Inflammatory macrophage (primary cell): Measurements from ENCODE around the gene MEX3D.
A peak's percentile ranks its signal among the peaks of the same experiment; 100 is the strongest.

Source experiments
- DNase-seq, 2 donors: peaks; one replicate each; pipeline ENCODE4 v3.0.0-alpha.2; 2020 to 2022
- total RNA-seq, 18 experiments: gene quantifications; one replicate each; lab custom pipeline; 2026; ENCODE audit warnings: mixed read lengths in 6 of 18, inconsistent platforms in 2 of 18; lab: John Stamatoyannopoulos, UW

Gene MEX3D
- total RNA-seq = 3.7 to 18.1 (median 9.0) reads per million in 18 experiments

DNA sequence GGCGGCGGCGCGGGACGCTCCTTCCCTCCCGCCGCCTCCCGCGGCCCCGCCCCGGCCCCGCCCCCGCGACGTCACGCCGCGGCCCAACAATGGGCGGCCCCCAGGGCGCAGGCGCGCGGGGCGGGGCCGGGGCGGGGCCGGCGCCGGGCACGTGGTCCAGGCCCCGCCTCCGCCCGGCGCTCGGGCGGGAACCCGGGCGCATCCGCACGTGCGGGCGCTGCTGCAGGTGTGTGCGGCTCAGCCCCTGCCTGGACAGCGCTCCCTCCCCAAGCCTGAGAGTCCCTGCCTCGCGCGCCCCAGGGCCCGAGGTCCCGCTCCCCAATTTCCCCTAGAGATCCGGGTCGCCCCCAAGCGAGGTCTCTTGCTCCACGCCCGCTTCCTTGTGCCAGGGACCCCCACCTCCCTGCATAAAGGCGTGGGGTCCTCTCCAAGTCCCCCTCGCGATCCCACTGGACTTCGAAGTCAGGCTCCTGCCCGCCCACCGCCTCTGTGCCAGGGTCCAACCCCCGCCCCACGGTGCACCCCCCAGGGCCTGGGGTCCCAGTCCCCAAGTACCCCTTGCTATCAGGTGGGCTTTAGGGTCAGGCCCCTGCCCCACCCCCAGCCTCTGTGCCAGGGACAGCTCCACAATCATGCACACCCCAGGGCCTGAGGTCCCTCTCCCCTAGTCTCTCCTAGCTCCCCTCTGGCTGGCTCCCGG is at the start of gene MEX3D:
Gene MEX3D (minus strand): TSS at position 6 of the 700 bp plus-strand sequence. CDS start 267 bp downstream, outside the sequence.
- DNase-seq = peak; percentile 68 to 88

GRCh38 chr19:1616875-1617274 is 48.8 kb upstream of the MEX3D start:
- no peak for DNase-seq

GRCh38 chr19:1616396-1616795 is 48.3 kb upstream of the MEX3D start:
- DNase-seq = no peak

- DNase-seq = no peak
Observed at GRCh38 chr19:1615156-1615765, 47.1 kb upstream of the MEX3D start.

DNA sequence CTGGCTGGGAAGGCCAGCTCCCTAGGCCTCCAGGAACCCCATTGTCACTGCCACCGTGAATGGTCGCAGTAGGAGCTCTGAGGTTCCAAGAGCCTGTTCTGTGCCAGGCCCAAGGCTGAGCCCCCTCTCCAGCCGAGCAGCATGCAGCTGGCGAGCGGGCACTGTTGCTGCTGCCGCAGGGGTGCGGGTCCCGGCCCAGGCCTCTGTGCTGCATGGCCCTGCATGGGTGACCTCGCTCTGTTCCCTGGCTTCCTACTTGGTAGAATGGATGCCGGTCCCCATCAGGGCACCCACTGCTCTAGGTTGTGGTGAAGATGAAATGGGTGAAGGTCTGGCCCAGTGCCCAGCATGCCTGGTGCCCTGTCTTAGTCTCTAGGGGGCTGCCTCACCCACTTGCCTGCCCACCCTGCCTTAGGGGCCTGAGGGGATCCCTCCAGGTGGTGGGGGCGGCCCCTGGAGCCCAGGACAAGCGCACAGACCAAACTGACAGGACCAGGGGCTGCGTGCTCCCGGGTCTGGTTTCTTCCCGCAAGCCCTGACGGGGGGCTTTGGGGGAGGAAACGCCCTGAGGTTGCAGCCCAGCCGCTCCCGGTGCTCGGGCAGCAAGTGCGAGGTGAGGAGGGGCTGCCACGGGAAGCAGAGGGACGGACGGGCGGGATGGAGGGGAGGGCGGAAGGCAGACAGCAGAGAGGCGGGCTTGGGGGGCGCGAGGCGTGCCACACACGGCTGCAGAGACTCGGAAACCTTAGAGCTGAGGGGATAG is 45.9 kb upstream of the MEX3D start:
- no peak for DNase-seq

DNA sequence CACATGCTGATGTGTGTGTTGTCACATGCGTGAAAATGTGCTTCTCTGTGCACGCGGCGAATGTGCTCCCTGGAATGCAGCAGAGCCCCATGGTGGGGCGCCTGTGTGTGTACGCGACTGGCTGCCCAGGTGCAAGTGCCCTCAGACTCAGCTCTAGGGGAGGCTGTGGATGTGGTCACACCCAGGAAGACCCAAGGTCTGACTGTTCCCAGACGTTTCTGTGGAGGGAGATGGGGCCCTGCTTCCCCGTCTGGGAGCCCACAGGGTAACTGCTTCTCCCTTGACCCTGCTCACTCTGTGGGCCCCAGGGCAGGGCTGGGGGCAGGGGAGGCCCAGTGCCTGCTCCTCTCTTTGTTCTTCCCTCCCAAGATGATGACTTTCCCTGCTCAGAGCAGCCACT is 45.0 kb upstream of the MEX3D start:
- DNase-seq = no peak

DNA sequence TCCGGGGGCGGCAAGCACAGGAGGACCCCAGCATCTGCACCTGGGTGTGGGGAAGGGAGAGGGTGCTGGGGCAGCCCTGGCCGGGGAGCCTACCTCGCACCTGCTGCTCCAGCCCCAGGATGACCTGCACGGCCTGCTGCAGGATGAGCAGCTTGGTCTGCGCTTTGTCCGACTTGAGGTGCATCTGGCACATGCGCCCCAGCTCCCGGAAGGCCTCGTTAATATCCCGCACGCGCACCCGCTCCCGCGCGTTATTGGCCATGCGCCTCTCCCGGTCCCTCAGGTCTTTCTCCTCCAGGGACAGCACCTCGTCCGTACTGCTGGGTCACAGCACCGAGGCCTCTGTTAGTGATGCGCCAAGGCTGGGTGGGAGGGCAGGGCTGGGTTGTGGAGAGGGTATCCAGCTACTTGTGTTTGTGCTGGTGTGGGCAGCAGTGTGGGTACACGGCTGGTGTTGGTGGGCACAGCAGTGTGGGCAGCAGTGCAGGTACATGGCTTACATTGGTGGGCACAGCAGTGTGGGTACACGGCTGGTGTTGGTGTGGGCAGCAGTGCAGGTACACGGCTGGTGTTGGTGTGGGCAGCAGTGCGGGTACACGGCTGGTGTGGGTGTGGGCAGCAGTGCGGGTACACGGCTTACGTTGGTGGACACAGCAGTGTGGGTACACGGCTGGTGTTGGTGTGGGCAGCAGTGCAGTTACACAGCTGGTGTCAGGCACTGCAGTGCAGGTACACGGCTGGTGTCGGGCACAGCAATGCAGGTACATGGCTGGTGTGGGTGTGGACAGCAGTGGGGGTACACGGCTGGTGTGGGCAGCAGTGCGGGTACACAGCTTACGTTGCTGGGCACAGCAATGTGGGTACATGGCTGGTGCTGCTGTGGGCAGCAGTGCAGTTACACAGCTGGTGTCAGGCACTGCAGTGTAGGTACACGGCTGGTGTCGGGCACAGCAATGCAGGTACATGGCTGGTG is 44.3 kb upstream of the MEX3D start:
- DNase-seq = no peak

DNA sequence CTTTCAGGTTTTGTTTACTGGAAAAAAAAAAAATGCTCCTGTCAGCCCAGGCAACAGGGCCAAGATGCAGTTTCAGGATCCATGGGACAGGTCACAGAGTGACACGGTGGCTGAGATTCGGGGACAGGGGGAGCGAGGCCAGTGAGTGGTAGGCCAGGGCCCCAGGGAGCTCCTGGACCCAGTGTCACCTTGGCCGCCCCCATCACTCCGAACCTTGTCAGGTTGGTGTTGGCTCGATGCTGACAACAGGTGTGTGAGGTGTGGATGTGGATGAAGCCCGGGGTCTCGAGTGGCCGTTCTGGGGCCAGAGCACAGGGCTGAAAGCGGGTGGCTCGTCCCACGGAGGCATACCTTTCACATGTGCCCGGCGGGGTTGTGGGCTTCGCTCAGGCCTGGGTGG is 43.2 kb upstream of the MEX3D start:
- DNase-seq = no peak

GRCh38 chr19:1610579-1610978 is 42.5 kb upstream of the MEX3D start:
- DNase-seq = no peak

DNA sequence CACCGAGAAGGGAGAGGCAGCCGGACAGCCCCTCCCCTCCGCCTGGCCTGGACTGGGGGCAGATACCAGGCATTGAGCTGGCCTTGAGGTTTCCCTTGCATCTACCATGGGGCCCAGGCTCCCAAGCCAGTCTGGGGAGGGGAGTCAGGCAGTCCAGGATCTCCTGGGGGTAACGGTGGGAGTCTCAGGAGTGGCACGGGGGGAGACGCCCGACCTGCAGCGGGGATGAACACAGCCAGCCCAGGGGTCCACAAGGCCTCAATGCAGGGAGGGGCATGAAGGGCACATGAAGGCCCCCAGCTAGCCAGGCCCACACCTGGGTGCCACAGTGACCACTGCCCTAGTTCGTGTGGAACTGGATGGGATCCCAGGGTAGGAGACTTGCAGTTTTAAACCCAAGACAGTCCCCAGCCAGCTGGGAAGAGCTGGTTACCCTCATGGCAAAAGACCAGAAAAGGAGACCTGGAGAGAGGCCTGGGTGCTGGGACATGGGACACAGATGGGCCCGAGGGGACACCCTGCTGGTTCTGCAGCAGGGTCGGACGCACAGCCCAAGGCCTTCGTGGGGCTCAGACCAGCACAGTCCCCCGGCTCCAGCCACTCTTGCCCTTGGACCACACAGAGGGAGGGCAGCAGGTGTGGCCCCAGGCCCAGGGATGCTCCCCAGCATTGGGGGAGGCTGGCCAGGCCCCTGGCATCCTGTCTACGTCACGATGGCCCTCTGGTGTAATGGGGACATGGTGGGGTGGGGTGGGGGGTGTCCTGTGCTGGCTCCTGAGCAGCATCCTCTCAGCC is 41.8 kb upstream of the MEX3D start:
- no peak for DNase-seq

DNA sequence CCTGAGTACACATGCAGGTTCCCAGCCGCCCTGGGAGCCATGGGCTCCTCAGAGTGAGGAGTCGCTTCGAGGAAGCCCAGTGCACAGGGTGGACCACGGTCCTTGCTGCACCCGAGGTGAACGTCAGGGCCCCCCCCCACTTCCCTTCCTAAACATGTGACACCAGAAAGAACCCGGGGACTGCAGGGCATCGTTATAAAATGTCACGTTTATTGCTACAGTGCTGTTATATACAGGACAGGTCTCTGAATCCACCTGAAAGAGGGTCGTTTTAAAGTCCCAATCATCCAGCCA is 40.9 kb upstream of the MEX3D start:
- DNase-seq = no peak

- peak in 1 of 2 donors; percentile 18 for DNase-seq
Observed at GRCh38 chr19:1608359-1609102, 40.4 kb upstream of the MEX3D start.

DNA sequence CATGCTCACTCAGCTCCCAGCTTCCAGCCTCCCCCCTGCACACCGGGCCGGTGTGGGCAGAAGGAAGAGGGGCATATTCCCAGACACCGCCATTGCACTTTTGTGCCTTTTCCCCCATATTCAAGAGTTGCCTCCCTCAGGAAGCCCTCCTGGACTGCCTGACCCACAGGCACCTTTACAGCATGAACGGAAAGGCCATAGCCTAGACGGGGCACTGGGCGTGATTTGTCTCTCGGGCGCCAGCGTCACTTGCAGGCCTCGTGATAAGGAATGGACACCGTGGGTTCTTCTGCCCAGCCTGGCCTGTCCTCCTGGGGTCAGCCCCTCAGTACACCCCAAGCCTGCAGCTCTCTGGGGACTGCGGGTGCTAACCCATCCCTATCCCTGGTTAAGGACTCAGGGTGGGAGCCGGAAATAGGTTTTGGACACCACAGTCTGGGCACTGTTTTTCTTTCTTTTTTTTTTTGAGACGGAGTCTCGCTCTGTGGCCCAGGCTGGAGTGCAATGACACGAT is 38.1 kb upstream of the MEX3D start:
- peak in 1 of 2 donors; percentile 38 for DNase-seq

DNA sequence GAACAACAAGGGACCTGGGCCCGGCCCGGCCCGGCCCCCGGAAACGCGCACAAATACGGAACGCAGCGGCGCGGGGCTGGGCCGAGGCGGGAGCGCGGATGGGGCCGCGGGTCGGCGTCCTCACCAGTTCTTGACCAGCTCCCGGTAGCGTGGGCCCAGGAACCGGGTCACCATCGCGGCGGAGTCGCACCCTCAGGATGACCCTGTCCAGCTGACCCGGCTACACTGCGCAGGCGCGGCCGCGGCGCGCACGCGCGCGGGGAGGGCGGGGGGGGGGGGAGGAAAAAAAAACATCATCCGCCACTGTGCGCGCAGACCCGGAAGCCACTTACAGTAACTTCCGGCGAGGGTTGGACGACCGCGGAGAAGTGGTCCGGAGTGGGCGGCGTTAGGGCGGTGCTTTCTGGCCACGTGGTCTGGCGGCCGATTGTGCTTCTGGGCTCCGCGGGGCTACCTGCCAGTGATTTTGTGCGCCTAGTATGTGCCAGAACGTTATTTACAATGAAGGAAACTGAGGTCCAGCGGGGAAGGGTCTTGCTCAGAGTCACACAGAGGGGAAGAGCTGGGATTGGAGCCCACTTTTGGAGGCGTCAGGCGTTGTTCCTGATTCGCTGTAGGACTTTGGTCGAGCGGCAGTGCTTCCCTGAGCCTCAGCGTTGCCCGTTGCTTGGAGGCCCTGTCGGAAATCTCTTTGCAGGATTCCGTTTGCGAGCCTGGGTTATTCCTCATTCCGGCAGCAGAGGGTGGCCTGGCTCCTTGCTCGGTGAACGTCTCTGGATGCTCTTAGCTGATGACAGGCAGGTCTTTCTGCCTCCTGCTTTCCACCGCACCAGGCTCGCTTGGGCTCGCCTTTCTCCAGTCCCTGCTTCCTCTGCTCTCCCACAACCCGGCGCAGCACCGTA is 37.4 kb upstream of the MEX3D start, which contains the start of gene UQCR11:
Gene UQCR11 (minus strand): TSS at position 227 of the 902 bp plus-strand sequence. CDS start 53 bp downstream, at position 174.
- DNase-seq = peak; percentile 92 to 96

- no peak for DNase-seq
Observed at GRCh38 chr19:1602091-1602707, 34.1 kb upstream of the MEX3D start.

DNA sequence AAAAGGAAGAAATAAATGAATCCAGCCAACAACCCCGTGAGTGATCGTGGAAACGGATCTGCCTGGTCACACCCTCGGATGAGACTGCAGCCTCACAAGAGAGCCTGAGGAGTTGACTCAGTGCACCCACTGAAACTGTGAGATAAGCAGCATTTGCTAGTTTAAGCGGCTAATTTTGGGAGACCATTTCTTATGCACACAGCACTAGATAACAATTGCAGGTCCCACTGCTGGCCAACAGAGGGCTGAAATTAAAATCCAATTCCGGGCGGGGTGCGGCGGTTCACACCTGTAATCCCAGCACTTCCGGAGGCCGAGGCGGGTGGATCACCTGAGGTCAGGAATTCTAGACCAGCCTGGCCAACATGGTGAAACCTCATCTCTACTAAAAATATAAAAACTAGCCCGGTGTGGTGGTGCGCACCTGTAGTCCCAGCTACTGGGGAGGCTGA is 33.5 kb upstream of the MEX3D start:
- peak; percentile 20 to 66 for DNase-seq

DNA sequence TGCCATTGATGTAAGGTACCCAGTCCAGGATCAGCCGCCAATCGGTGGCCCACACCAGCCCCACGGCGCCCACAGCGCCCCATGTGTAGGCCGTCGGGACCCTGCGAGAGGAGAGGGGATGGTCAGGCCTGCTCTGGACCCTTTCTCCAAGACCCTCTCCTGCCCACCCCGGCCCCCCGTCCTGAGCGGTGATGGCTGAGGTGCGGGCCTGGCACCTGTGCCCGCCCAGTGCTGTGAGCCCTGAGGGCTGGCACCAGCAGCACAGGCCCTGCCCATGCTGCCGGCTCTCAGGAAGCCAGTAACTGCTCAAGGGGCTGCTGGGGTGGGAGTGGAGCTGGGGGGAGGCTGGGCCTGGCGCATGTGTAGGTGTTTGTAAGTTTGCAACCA is 31.3 kb upstream of the MEX3D start:
- no peak for DNase-seq

DNA sequence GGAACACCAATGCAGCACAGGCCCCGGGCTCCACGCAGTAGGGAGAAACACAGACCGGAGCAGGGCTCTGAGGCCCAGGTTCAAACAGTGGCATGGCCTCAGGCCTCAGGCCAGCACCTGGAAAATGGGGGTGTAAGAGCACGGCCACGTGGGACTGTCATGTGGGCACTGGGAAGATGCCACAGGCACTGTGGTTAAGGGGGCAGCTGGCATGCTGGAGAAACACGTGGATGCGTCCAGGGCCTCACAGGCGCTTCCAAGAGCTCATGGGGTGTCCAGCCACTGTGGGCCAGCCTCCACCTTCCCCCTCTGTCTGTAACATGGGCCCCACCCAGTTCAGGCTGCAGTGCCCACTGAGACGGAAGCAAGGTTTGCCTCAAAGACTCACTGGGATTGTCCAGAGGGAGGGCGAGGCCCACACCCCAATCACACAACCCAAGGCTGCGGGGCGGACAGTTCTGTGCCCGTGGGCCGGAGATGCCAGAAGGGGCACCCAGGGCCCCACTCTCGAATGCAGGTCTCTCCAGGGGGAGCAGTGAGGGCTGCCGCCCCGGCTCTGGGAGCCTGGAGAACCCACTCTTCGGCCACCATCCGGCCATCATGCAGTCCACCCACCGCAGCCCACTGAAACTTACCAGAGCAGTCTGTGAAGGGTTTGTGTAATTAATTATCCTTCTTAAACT is 30.8 kb upstream of the MEX3D start:
- DNase-seq = no peak

DNA sequence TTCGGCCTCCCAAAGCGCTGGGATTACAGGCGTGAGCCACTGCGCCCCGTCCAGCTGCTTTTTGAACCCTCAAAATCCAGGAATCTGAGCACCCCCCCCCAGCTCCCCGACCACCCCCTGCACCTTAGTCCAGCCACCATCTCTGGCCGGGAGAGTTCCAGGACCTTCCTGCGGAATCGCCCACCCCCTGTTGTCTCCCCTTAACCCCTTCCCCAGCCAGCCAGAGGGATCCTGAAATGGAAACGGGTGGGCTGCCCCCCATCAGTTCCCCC is 25.3 kb upstream of the MEX3D start:
- DNase-seq = no peak
